IgD-negative memory B cell (primary cell): ENCODE results near the gene C3orf20. TPM values are rescaled to one million over a fixed set of nuclear protein-coding genes. Genes with fewer than 3 reads are reported as not detected.

Source experiments
- H3K27ac Mint-ChIP-seq, 3 donors: one replicate each; pipeline ENCODE4 v1.8.0; 2020 to 2022; ENCODE audit warnings: mild to moderate bottlenecking in 3 of 3, mixed read lengths in 3 of 3, moderate library complexity in 1 of 3
- H3K27me3 Mint-ChIP-seq: one replicate; pipeline ENCODE4 v1.8.0; 2021; ENCODE audit warnings: mixed read lengths
- H3K36me3 Mint-ChIP-seq: one replicate; pipeline ENCODE4 v1.8.0; 2020; ENCODE audit warnings: mild to moderate bottlenecking, mixed read lengths
- H3K4me1 Mint-ChIP-seq, 3 donors: one replicate each; pipeline ENCODE4 v1.8.0; 2020 to 2022; ENCODE audit warnings: mixed read lengths in 3 of 3, mild to moderate bottlenecking in 1 of 3
- H3K4me3 Mint-ChIP-seq, 4 donors: one replicate each; pipeline ENCODE4 v1.8.0; 2020 to 2022; ENCODE audit warnings: mild to moderate bottlenecking in 4 of 4, mixed read lengths in 4 of 4, moderate library complexity in 3 of 4
- H3K9me3 Mint-ChIP-seq, 3 donors: one replicate each; pipeline ENCODE4 v1.8.0; 2020 to 2021; ENCODE audit warnings: mixed read lengths in 3 of 3, mild to moderate bottlenecking in 1 of 3
- polyA plus RNA-seq: library from polyadenylated mRNA; unstranded; fragments of 300-500 nt; fragmentation: Illumina TruSeq; gene quantifications from one replicate; pipeline ENCODE4 v1.2.3, GENCODE V29; 2021

C3orf20 gene
- polyA plus RNA-seq, 1 donor from 2014 or later = not detected

- no peaks in the 10 kb centered on the region for H3K4me1 Mint-ChIP-seq
- peaks cover 0 to 2% (median 0%) of the 10 kb centered on the region in 3 donors for H3K9me3 Mint-ChIP-seq
- no peak overlapping the region for H3K27ac Mint-ChIP-seq
- no peaks in the 10 kb centered on the region for H3K36me3 Mint-ChIP-seq
- H3K27me3 Mint-ChIP-seq = no peaks in the 10 kb centered on the region
- no peak overlapping the region for H3K4me3 Mint-ChIP-seq
Observed at GRCh38 chr3:14765576-14766427, 90.9 kb downstream of the C3orf20 start.

GRCh38 chr3:14766428-14767244 lies 91.7 kb downstream of the C3orf20 start:
- H3K4me3 Mint-ChIP-seq = no peak overlapping the region

GRCh38 chr3:14767245-14768051 lies 92.5 kb downstream of the C3orf20 start:
- Mint-ChIP-seq H3K4me1 (no peaks in the 10 kb centered on the region), H3K36me3 (no peaks in the 10 kb centered on the region), H3K27me3 (no peaks in the 10 kb centered on the region), H3K4me3 (no peak overlapping the region), H3K9me3 (peaks cover 0 to 2% (median 0%) of the 10 kb centered on the region in 3 donors), H3K27ac (no peak overlapping the region)

More at GRCh38 chr3:14766428-14767244, 91.7 kb downstream of the C3orf20 start:
- no peaks in the 10 kb centered on the region for H3K4me1 Mint-ChIP-seq
- peaks cover 0 to 2% (median 0%) of the 10 kb centered on the region in 3 donors for H3K9me3 Mint-ChIP-seq
- H3K27ac Mint-ChIP-seq = no peak overlapping the region
- H3K36me3 Mint-ChIP-seq = no peaks in the 10 kb centered on the region
- H3K27me3 Mint-ChIP-seq = no peaks in the 10 kb centered on the region

- H3K27me3 Mint-ChIP-seq = peaks cover 1% of the 10 kb centered on the region
- no peaks in the 10 kb centered on the region for H3K36me3 Mint-ChIP-seq
- H3K9me3 Mint-ChIP-seq = peaks cover 0 to under 1% (median 0%) of the 10 kb centered on the region in 3 donors
- H3K4me3 Mint-ChIP-seq = no peak overlapping the region
- no peaks in the 10 kb centered on the region for H3K4me1 Mint-ChIP-seq
- no peak overlapping the region for H3K27ac Mint-ChIP-seq
Observed at GRCh38 chr3:14768182-14768790, 93.3 kb downstream of the C3orf20 start.

- no peaks in the 10 kb centered on the region for H3K4me1 Mint-ChIP-seq
- H3K9me3 Mint-ChIP-seq = no peaks in the 10 kb centered on the region
- H3K4me3 Mint-ChIP-seq = no peak overlapping the region
- no peaks in the 10 kb centered on the region for H3K36me3 Mint-ChIP-seq
- H3K27me3 Mint-ChIP-seq = peaks cover 1% of the 10 kb centered on the region
- H3K27ac Mint-ChIP-seq = no peak overlapping the region
Observed at GRCh38 chr3:14768881-14769280, 93.9 kb downstream of the C3orf20 start.

GRCh38 chr3:14769544-14770325 lies 94.8 kb downstream of the C3orf20 start:
- Mint-ChIP-seq H3K27ac (no peak overlapping the region), H3K4me1 (no peaks in the 10 kb centered on the region), H3K36me3 (no peaks in the 10 kb centered on the region), H3K4me3 (no peak overlapping the region), H3K9me3 (no peaks in the 10 kb centered on the region), H3K27me3 (peaks cover 1% of the 10 kb centered on the region)

GRCh38 chr3:14770591-14770990 lies 95.7 kb downstream of the C3orf20 start:
- Mint-ChIP-seq H3K36me3 (no peaks in the 10 kb centered on the region), H3K4me3 (no peak overlapping the region), H3K27ac (peak overlapping the region in 1 of 3 donors; percentile 86), H3K27me3 (peaks cover 3% of the 10 kb centered on the region), H3K9me3 (no peaks in the 10 kb centered on the region), H3K4me1 (no peaks in the 10 kb centered on the region)

GRCh38 chr3:14771593-14772497 lies 96.9 kb downstream of the C3orf20 start:
- Mint-ChIP-seq H3K9me3 (no peaks in the 10 kb centered on the region), H3K36me3 (no peaks in the 10 kb centered on the region), H3K27me3 (peaks cover 3% of the 10 kb centered on the region), H3K27ac (no peak overlapping the region), H3K4me1 (no peaks in the 10 kb centered on the region), H3K4me3 (no peak overlapping the region)

GRCh38 chr3:14772533-14773138 lies 97.7 kb downstream of the C3orf20 start:
- H3K27ac Mint-ChIP-seq = no peak overlapping the region
- H3K36me3 Mint-ChIP-seq = no peaks in the 10 kb centered on the region

GRCh38 chr3:14773281-14773680 lies 98.3 kb downstream of the C3orf20 start:
- no peaks in the 10 kb centered on the region for H3K4me1 Mint-ChIP-seq
- H3K36me3 Mint-ChIP-seq = no peaks in the 10 kb centered on the region
- H3K27me3 Mint-ChIP-seq = peaks cover 3% of the 10 kb centered on the region
- H3K4me3 Mint-ChIP-seq = no peak overlapping the region
- H3K9me3 Mint-ChIP-seq = no peaks in the 10 kb centered on the region
- H3K27ac Mint-ChIP-seq = no peak overlapping the region

More at GRCh38 chr3:14772533-14773138, 97.7 kb downstream of the C3orf20 start:
- no peaks in the 10 kb centered on the region for H3K9me3 Mint-ChIP-seq
- H3K4me1 Mint-ChIP-seq = no peaks in the 10 kb centered on the region
- H3K27me3 Mint-ChIP-seq = peaks cover 3% of the 10 kb centered on the region
- no peak overlapping the region for H3K4me3 Mint-ChIP-seq

- Mint-ChIP-seq H3K36me3 (no peaks in the 10 kb centered on the region), H3K9me3 (peaks cover 0 to 2% (median 2%) of the 10 kb centered on the region in 3 donors), H3K27me3 (peaks cover 3% of the 10 kb centered on the region), H3K27ac (no peak overlapping the region), H3K4me3 (no peak overlapping the region), H3K4me1 (no peaks in the 10 kb centered on the region)
Observed at GRCh38 chr3:14773691-14774128, 98.8 kb downstream of the C3orf20 start.

GRCh38 chr3:14774431-14774830 lies 99.5 kb downstream of the C3orf20 start:
- Mint-ChIP-seq H3K27me3 (peaks cover 3% of the 10 kb centered on the region), H3K4me1 (no peaks in the 10 kb centered on the region), H3K36me3 (no peaks in the 10 kb centered on the region), H3K9me3 (peaks cover 0 to 7% (median 6%) of the 10 kb centered on the region in 3 donors), H3K4me3 (no peak overlapping the region), H3K27ac (no peak overlapping the region)

- Mint-ChIP-seq H3K4me1 (no peaks in the 10 kb centered on the region), H3K27ac (no peak overlapping the region), H3K9me3 (peaks cover 0 to 8% (median 7%) of the 10 kb centered on the region in 3 donors), H3K36me3 (no peaks in the 10 kb centered on the region), H3K4me3 (no peak overlapping the region), H3K27me3 (peaks cover 3% of the 10 kb centered on the region)
Observed at GRCh38 chr3:14775011-14775410, 100.1 kb downstream of the C3orf20 start.
